MCF 10A (cell line): ENCODE measurements around the gene STAG2. TPM values are rescaled to one million over a fixed set of nuclear protein-coding genes. Genes with fewer than 3 reads are reported as not detected.
A peak's percentile ranks its signal among the peaks of the same experiment; 100 is the strongest.

Experiments
- Bru-seq: library from RNA; stranded (reverse); fragments of 400-500 nt; gene quantifications from one replicate; lab custom pipeline; 2021; lab: Mats Ljungman, UMichigan
- BruChase-seq, 2 experiments: library from RNA; stranded (reverse); fragments of 400-500 nt; gene quantifications; one replicate each; lab custom pipeline; 2021; lab: Mats Ljungman, UMichigan
- BruUV-seq: library from RNA; stranded (reverse); fragments of 400-500 nt; replicated peaks from 2 replicates; lab custom pipeline; 2021; lab: Mats Ljungman, UMichigan
- CTCF ChIA-PET: fragments of 300-600 bp; sonication (Branson Sonifier 250); formaldehyde crosslinking; extraction: SDS; loops from one replicate; lab custom pipeline; 2021; ENCODE audit warnings: antibody characterized with exemption, inconsistent platforms; lab: Yijun Ruan, JAX
- POLR2A ChIA-PET: fragments of 300-600, 350-650 bp; sonication (Branson Sonifier 250); formaldehyde crosslinking; extraction: SDS; loops from one replicate; lab custom pipeline; 2020; ENCODE audit warnings: antibody characterized with exemption, inconsistent platforms; lab: Yijun Ruan, JAX
- DNase-seq: peaks from one replicate; pipeline ENCODE4 v3.0.0-alpha.2; 2018; ENCODE audit not compliant: unreplicated experiment
- H3K27ac Mint-ChIP-seq: one replicate; pipeline ENCODE4 v1.8.0; 2022; ENCODE audit warnings: mild to moderate bottlenecking, low read depth, mixed read lengths; ENCODE audit not compliant: unreplicated experiment
- H3K27me3 Mint-ChIP-seq: one replicate; pipeline ENCODE4 v1.8.0; 2022; ENCODE audit warnings: mixed read lengths; ENCODE audit not compliant: insufficient read depth, unreplicated experiment
- H3K36me3 Mint-ChIP-seq: one replicate; pipeline ENCODE4 v1.8.0; 2022; ENCODE audit warnings: mild to moderate bottlenecking, moderate library complexity, mixed read lengths; ENCODE audit not compliant: insufficient read depth, unreplicated experiment
- H3K4me1 Mint-ChIP-seq: one replicate; pipeline ENCODE4 v1.8.0; 2022; ENCODE audit warnings: mixed read lengths; ENCODE audit not compliant: insufficient read depth, unreplicated experiment
- H3K4me3 Mint-ChIP-seq: one replicate; pipeline ENCODE4 v1.8.0; 2022; ENCODE audit warnings: mild to moderate bottlenecking, moderate library complexity, mixed read lengths; ENCODE audit not compliant: unreplicated experiment
- H3K9me3 Mint-ChIP-seq: one replicate; pipeline ENCODE4 v1.8.0; 2022; ENCODE audit warnings: mixed read lengths; ENCODE audit not compliant: unreplicated experiment
- intact Hi-C: fragments of 100-400 bp; cut with micrococcal nuclease; formaldehyde crosslinking; loops from 2 replicates; pipeline ENCODE4 v1.14.1; 2022
- long read RNA-seq: library from polyadenylated mRNA; stranded (forward); transcript quantifications from one replicate; pipeline ENCODE4 v2.0.0, GENCODE V29; 2022
- total RNA-seq: library from RNA; stranded (reverse); gene quantifications from 2 replicates; pipeline ENCODE4 v1.2.3, GENCODE V29; 2022
- TF ChIP-seq, protein P1 (sequence below): fragments of 200-600 bp; IDR thresholded peaks from one replicate; pipeline ENCODE4 v1.8.0; 2022; ENCODE audit warnings: antibody characterized with exemption, mild to moderate bottlenecking; ENCODE audit not compliant: unreplicated experiment

The STAG2 gene
- total RNA-seq: 71.5 and 80.7 TPM in 2 replicates
- Bru-seq, nascent RNA: percentile 85 among the genes with signal in this experiment
- percentile 90 among the genes with signal in this experiment for BruChase-seq, experiment 1, labeled RNA remaining after a 6-hour chase
- percentile 82 among the genes with signal in this experiment for BruChase-seq, experiment 2, labeled RNA remaining after a 2-hour chase
- long read RNA-seq, full-length matches to known transcripts: 24 of 81 reads
- long read RNA-seq, partial matches to known transcripts: 17 of 81 reads
- long read RNA-seq, other reads (novel, unspliced or antisense): 40 of 81 reads

- DNase-seq: peak; percentile 90
- Mint-ChIP-seq H3K4me1 (no peaks in the 10 kb centered on the region), H3K9me3 (no peaks in the 10 kb centered on the region), H3K4me3 (peak within 1 kb of the TSS; percentile 92), H3K27me3 (no peaks in the 10 kb centered on the region), H3K36me3 (peaks cover 7% of the 10 kb centered on the region), H3K27ac (peak within 1 kb of the TSS; percentile 99)
- ChIA-PET CTCF (interaction anchor here (0.8 kb wide), 1 partner anchor 102 kb away, joined by 7 read pairs; no protein-coding TSS in a partner anchor), POLR2A (interaction anchor here (0.7 to 3.2 kb wide), 7 partner anchors 15 to 1243 kb away, joined by 3 to 22 read pairs (median 3); partner anchors contain the start of gene XIAP)
- intact Hi-C loops: no loop called here
- TF ChIP-seq, protein P1, sequence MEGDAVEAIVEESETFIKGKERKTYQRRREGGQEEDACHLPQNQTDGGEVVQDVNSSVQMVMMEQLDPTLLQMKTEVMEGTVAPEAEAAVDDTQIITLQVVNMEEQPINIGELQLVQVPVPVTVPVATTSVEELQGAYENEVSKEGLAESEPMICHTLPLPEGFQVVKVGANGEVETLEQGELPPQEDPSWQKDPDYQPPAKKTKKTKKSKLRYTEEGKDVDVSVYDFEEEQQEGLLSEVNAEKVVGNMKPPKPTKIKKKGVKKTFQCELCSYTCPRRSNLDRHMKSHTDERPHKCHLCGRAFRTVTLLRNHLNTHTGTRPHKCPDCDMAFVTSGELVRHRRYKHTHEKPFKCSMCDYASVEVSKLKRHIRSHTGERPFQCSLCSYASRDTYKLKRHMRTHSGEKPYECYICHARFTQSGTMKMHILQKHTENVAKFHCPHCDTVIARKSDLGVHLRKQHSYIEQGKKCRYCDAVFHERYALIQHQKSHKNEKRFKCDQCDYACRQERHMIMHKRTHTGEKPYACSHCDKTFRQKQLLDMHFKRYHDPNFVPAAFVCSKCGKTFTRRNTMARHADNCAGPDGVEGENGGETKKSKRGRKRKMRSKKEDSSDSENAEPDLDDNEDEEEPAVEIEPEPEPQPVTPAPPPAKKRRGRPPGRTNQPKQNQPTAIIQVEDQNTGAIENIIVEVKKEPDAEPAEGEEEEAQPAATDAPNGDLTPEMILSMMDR: no peak
- BruUV-seq: no TSS peak
These were observed at the start of gene STAG2 for GRCh38 chrX:123961268-123962005. TSS of gene STAG2 (plus strand) at chrX:123961706. CDS start at chrX:124022628, 60,922 bp downstream.

DNA sequence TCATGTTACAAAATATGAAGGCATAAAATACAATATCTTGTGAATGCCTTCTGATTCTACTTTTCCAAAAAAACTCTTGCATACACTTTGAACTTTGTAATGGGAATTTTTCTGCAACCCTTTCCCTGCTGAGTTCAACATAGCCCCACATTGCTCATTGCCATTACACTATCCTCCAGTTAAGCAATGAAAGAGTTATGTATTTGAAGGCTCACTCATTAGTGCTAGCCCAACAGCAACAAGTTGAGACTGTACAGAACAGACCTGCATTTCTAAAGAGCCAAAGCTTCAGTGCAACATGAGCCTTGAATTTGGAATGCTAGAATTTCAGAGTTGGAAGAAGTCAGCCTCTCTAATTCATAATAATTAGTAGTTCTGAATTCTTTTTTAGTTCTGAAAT lies 44.4 kb upstream of the STAG2 start:
- H3K27ac Mint-ChIP-seq: no peak overlapping the region
- ChIA-PET CTCF (interaction anchor here (1.5 kb wide), 1 partner anchor 84 kb away, joined by 3 read pairs; no protein-coding TSS in a partner anchor), POLR2A (interaction anchor here (1.0 kb wide), 1 partner anchor 9 kb away, joined by 4 read pairs; no protein-coding TSS in a partner anchor)
- DNase-seq: no peak
- no peaks in the 10 kb centered on the region for H3K36me3 Mint-ChIP-seq
- TSS peak; percentile 17 for BruUV-seq
- no peaks in the 10 kb centered on the region for H3K9me3 Mint-ChIP-seq
- no peaks in the 10 kb centered on the region for H3K27me3 Mint-ChIP-seq
- H3K4me1 Mint-ChIP-seq: no peaks in the 10 kb centered on the region
- H3K4me3 Mint-ChIP-seq: no peak overlapping the region
- intact Hi-C loops: no loop called here
- TF ChIP-seq, protein P1: no peak

DNA sequence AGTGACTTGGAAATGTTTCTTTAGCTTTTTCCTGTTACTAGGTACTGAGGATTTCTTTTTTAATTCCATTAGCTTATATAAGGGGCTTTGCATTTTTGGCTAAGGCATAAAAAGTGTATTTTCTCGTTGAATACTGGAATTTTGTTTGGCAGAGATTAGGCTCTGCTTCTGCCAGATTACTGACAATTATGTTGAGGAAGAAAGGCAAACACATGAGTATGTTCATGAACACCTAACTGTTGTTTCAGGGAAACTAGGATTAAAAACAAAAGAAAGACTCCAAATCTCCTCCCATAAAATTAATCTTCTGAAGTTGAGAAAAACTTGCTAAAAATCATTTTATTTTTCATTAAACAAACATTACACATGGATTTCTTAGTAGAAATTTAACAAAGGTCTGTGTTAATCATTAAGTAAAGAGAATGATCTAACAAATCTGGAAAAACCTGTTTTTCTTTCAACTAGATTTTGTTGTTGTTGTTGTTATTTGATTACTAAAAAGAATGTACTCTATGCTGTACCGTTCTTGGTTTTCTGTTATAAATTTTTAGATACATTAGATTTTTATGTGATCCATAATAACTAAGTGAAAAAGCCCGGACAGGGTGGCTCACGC lies 43.3 kb upstream of the STAG2 start:
- no peaks in the 10 kb centered on the region for H3K27me3 Mint-ChIP-seq
- intact Hi-C loops: no loop called here
- no TSS peak for BruUV-seq
- no peaks in the 10 kb centered on the region for H3K9me3 Mint-ChIP-seq
- POLR2A ChIA-PET: no interaction called here
- no peak overlapping the region for H3K27ac Mint-ChIP-seq
- no peaks in the 10 kb centered on the region for H3K36me3 Mint-ChIP-seq
- DNase-seq: no peak
- no peaks in the 10 kb centered on the region for H3K4me1 Mint-ChIP-seq
- TF ChIP-seq, protein P1: no peak
- CTCF ChIA-PET: interaction anchor here (1.5 kb wide), 1 partner anchor 85 kb away, joined by 3 read pairs; no protein-coding TSS in a partner anchor
- no peak overlapping the region for H3K4me3 Mint-ChIP-seq
